GM06990 (cell line): Measurements from ENCODE around the gene CORO2A.

ENCODE experiments used
- DNase-seq: peaks from one replicate; pipeline ENCODE4 v3.0.0-alpha.2; 2011; ENCODE audit not compliant: insufficient read length; ENCODE audit errors: extremely low read depth
- H3K27me3 ChIP-seq: replicated peaks from 2 replicates; pipeline ENCODE4 v1.6.0; 2011; ENCODE audit warnings: low read length; ENCODE audit not compliant: control insufficient read depth, insufficient read depth
- H3K36me3 ChIP-seq: 2 replicates; pipeline ENCODE4 v1.5.1; 2011; ENCODE audit warnings: low read length; ENCODE audit not compliant: control insufficient read depth, insufficient read depth
- H3K4me3 ChIP-seq: replicated peaks from 2 replicates; pipeline ENCODE4 v1.5.1; 2011; ENCODE audit warnings: low read depth, mild to moderate bottlenecking, control low read depth, low read length
- CTCF ChIP-seq: IDR thresholded peaks from 2 replicates; pipeline ENCODE4 v1.5.1; 2011; ENCODE audit warnings: low read length, control low read depth, mild to moderate bottlenecking, inconsistent platforms; ENCODE audit not compliant: insufficient read depth, poor library complexity, severe bottlenecking

Gene CORO2A

DNA sequence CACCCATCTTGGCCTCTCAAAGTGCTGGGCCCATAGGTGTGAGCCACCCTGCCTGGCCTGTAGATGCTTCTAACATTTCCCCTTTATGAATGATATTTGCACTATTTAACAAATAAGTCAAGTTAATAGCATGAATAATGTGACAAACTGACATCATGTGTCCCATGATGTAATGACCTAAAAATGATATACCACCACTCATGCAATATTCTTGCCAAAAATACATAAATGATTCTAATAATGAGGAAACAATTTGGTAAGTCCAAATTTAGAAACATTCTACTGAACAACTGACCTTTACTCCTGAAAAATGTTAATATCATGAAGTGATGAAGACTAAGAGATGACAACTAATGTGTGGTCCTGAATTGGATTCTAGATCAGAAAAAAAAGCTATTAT lies 39.9 kb downstream of the CORO2A start:
- TF ChIP-seq CTCF = no peak
- Histone ChIP-seq H3K27me3 (no peaks in the 10 kb centered on the region), H3K36me3 (no peaks in the 10 kb centered on the region), H3K4me3 (no peak overlapping the region)
- DNase-seq = no peak

DNA sequence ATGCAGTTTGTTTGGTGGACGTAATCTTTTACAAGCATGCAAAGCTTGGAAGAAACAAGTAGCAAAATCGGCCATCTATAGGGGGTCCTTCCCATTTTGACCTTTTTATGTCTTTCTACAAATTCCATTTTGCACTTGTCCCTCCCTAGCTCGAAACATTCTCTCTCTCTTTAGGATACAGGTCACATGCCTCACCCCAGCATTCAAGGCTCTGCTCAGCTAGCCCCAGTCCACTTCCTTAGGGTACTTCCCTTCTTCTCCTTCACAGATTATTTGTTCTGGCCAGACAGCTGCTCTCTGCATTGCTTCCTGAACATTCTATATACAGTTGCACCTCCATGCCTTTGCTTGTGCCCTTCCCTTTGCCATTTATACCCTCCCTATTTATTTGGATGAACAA lies 41.7 kb downstream of the CORO2A start:
- no peaks in the 10 kb centered on the region for H3K27me3 ChIP-seq
- no peak for DNase-seq
- no peak overlapping the region for H3K4me3 ChIP-seq
- TF ChIP-seq CTCF = no peak
- H3K36me3 ChIP-seq = no peaks in the 10 kb centered on the region

DNA sequence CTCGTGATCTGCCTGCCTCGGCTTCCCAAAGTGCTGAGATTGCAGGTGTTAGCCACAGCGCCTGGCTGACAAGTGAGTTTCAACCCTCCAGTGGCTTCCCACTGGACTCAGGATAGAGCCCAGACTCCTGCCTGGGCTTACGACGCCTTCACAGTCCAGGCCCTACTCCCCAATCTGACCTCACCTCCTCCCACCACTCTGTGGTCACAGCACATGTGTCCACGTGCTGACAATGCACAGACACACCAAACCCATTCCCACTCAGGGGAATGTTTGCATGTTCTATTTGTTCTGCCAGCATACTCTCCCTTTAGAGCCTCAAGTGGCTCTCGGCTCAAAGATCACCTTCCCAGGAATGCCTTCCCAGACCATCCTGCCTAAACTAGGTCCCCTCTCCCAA lies 42.3 kb downstream of the CORO2A start:
- H3K4me3 ChIP-seq = no peak overlapping the region
- no peak for TF ChIP-seq CTCF

DNA sequence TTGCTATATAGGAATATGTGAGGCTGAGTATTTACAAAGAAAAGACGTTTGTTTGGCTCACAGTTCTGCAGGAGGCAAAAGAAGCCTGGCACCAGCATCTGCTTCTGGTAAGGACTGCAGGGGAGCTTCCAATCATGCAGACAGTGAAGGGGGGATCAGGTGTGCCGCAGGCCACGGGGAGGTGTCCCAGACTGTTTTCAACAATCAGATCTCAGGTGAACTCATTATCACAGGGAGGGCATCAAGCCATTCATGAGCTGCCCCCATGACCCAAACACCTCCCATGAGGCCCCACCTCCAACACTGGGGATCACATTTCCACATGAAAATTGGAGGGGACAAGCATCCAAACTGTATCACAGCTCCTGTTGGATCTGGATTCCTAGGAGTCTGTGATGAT lies 43.0 kb downstream of the CORO2A start:
- TF ChIP-seq CTCF = no peak
- Histone ChIP-seq H3K36me3 (no peaks in the 10 kb centered on the region), H3K27me3 (no peaks in the 10 kb centered on the region), H3K4me3 (no peak overlapping the region)
- no peak for DNase-seq

More for the DNA sequence above, 42.3 kb downstream of the CORO2A start:
- H3K27me3 ChIP-seq = no peaks in the 10 kb centered on the region
- H3K36me3 ChIP-seq = no peaks in the 10 kb centered on the region
- DNase-seq = no peak

GRCh38 chr9:98148486-98148885 lies 44.0 kb downstream of the CORO2A start:
- Histone ChIP-seq H3K4me3 (no peak overlapping the region), H3K27me3 (no peaks in the 10 kb centered on the region), H3K36me3 (no peaks in the 10 kb centered on the region)
- DNase-seq = no peak
- no peak for TF ChIP-seq CTCF

- no peaks in the 10 kb centered on the region for H3K36me3 ChIP-seq
- no peaks in the 10 kb centered on the region for H3K27me3 ChIP-seq
- no peak for TF ChIP-seq CTCF
- no peak for DNase-seq
- no peak overlapping the region for H3K4me3 ChIP-seq
Observed at GRCh38 chr9:98147582-98147981, 44.9 kb downstream of the CORO2A start.
